Panc1 (cell line): ENCODE results near the gene CLEC2L. TPM values are rescaled to one million over a fixed set of nuclear protein-coding genes. Genes with fewer than 3 reads are reported as not detected.

Source experiments
- ATAC-seq: fragments of 200-7000 bp; cut with Tn5 transposase; 2 replicates; pipeline ENCODE4 v1.9.1; 2020; ENCODE audit warnings: mild to moderate bottlenecking, moderate library complexity
- BruUV-seq: library from RNA; stranded (reverse); fragments of 400-500 nt; replicated peaks from 2 replicates; lab custom pipeline; 2021; lab: Mats Ljungman, UMichigan
- CTCF ChIA-PET: fragments of 300-600 bp; sonication (Branson Sonifier 250); formaldehyde crosslinking; loops from one replicate; lab custom pipeline; 2022; ENCODE audit warnings: antibody characterized with exemption; lab: Charles Lee
- POLR2A ChIA-PET: fragments of 300-600 bp; sonication (Branson Sonifier 250); formaldehyde crosslinking; loops from one replicate; lab custom pipeline; 2022; ENCODE audit warnings: antibody characterized with exemption; lab: Charles Lee
- DNase-seq: peaks from one replicate; pipeline ENCODE4 v3.0.0-alpha.2; 2010; ENCODE audit warnings: low read depth, low spot score
- H3K27ac ChIP-seq: 2 replicates; pipeline ENCODE4 v1.5.1; 2011; ENCODE audit warnings: mild to moderate bottlenecking, low read length, inconsistent platforms
- H3K27me3 ChIP-seq: fragments of 200-500 bp; sonication (Bioruptor generic); 2 replicates; pipeline ENCODE4 v1.6.0; 2014; ENCODE audit warnings: low read length, inconsistent platforms; ENCODE audit not compliant: control insufficient read depth, insufficient read depth
- H3K36me3 ChIP-seq: fragments of 200-500 bp; sonication (Bioruptor generic); 2 replicates; pipeline ENCODE4 v1.5.1; 2014; ENCODE audit warnings: inconsistent platforms, mild to moderate bottlenecking, low read length, moderate library complexity; ENCODE audit not compliant: control insufficient read depth, insufficient read depth
- H3K4me1 ChIP-seq: 2 replicates; pipeline ENCODE4 v1.5.1; 2011; ENCODE audit warnings: inconsistent platforms, mild to moderate bottlenecking, low read length, moderate library complexity; ENCODE audit not compliant: control insufficient read depth, insufficient read depth
- H3K4me3 ChIP-seq, 2 experiments: 2 replicates each; pipeline ENCODE4 v1.5.1; 2011 to 2012; ENCODE audit warnings: low read depth in 2 of 2, low read length in 2 of 2, mild to moderate bottlenecking in 2 of 2, inconsistent platforms in 1 of 2, moderate library complexity in 1 of 2
- H3K9me3 ChIP-seq: fragments of 200-500 bp; sonication (Bioruptor generic); 2 replicates; pipeline ENCODE4 v1.5.1; 2014; ENCODE audit warnings: low read depth, mild to moderate bottlenecking, inconsistent platforms, low read length, moderate library complexity; ENCODE audit not compliant: control insufficient read depth, insufficient read depth
- POLR2AphosphoS5 ChIP-seq: IDR thresholded peaks from 2 replicates; pipeline ENCODE4 v1.6.1; 2012; ENCODE audit warnings: mild to moderate bottlenecking, low read depth, low read length, moderate library complexity
- SIN3A ChIP-seq: IDR thresholded peaks from 2 replicates; pipeline ENCODE4 v1.6.1; 2012; ENCODE audit warnings: low read depth, mild to moderate bottlenecking, low read length, moderate library complexity, borderline replicate concordance; ENCODE audit not compliant: insufficient read depth
- TCF7L2 ChIP-seq: IDR thresholded peaks from 2 replicates; pipeline ENCODE4 v1.6.1; 2011; ENCODE audit warnings: mild to moderate bottlenecking, low read depth, low read length, inconsistent platforms
- in situ Hi-C: cut with HindIII; loops from 2 replicates; pipeline ENCODE4 v1.10.0; 2016; ENCODE audit warnings: low sequenced_read_pairs, low pct_unique_long_range_greater_than_20kb
- intact Hi-C: fragments of 100-400 bp; cut with micrococcal nuclease; formaldehyde crosslinking; loops from one replicate; pipeline ENCODE4 v1.10.0; 2022; ENCODE audit not compliant: unreplicated experiment
- total RNA-seq: library from RNA; stranded (reverse); gene quantifications from one replicate; pipeline ENCODE4 v1.2.1, GENCODE V29; 2021; ENCODE audit not compliant: unreplicated experiment
- TF ChIP-seq, protein P1 (sequence below): fragments of 450-650 bp; IDR thresholded peaks from 2 replicates; pipeline ENCODE4 v1.5.1; 2017; ENCODE audit warnings: mild to moderate bottlenecking
- TF ChIP-seq, protein P2 (sequence below), 2 experiments: IDR thresholded peaks; 2 replicates each; pipeline ENCODE4 v1.6.1; 2011 to 2012; ENCODE audit warnings: low read depth in 2 of 2, control low read depth in 1 of 2, low read length in 1 of 2, mild to moderate bottlenecking in 1 of 2, moderate library complexity in 1 of 2; ENCODE audit not compliant: insufficient read depth in 1 of 2

The CLEC2L gene
- total RNA-seq, 1 experiment from 2014 or later, result not detected

DNA sequence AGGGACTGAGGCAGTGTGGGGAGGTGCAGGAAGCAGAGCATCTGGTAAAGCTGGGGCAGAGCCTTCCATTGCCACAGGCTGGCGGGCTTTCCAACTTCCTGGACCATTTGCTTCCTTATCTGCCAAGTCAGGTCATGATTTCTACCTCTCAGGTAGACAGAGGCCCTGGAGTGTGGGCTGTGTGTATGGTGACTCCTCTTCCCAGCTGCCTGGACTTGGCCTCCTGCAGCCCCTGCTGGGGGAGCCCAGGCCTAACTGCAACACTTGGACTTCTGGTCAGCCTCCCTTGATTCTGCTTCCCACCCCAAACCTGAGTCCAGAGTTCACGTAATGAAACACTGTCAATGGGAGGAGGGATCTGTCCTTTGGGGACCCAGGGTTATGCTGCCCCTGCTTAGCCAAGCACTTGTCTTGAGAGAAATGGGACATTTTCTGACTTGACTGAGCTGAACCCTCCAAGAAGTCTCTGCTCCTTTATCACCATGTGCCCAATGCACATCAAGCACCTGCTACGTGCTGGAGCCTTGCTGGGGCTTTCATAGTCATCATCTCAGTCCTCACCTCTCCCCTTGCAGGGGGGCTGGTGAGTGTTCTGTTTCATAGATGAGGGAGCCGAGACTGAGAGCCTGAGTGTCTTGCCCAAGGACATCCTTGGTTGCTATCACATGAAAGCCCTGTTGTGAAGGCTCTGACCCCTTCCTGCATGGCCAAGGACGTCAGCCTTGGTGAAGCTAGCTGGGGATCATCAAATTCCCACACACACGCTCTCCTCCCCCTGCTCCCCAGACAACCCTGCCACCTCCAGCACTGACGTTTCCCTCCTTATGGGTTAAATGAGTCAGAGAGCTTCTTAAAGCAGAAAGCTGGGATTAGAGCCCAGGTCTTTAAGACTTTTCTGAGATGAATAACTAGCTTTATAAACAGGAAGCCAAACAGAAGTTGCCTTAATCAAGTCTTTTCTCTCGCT lies 3.4 kb downstream of the CLEC2L start:
- no peak overlapping the region for H3K27ac ChIP-seq
- no peaks in the 10 kb centered on the region for H3K36me3 ChIP-seq
- H3K4me3 ChIP-seq, result no peak overlapping the region
- TF ChIP-seq POLR2AphosphoS5 (no peak), SIN3A (no peak), TCF7L2 (no peak)
- TF ChIP-seq, protein P1, sequence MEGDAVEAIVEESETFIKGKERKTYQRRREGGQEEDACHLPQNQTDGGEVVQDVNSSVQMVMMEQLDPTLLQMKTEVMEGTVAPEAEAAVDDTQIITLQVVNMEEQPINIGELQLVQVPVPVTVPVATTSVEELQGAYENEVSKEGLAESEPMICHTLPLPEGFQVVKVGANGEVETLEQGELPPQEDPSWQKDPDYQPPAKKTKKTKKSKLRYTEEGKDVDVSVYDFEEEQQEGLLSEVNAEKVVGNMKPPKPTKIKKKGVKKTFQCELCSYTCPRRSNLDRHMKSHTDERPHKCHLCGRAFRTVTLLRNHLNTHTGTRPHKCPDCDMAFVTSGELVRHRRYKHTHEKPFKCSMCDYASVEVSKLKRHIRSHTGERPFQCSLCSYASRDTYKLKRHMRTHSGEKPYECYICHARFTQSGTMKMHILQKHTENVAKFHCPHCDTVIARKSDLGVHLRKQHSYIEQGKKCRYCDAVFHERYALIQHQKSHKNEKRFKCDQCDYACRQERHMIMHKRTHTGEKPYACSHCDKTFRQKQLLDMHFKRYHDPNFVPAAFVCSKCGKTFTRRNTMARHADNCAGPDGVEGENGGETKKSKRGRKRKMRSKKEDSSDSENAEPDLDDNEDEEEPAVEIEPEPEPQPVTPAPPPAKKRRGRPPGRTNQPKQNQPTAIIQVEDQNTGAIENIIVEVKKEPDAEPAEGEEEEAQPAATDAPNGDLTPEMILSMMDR, result no peak
- TF ChIP-seq, protein P2, sequence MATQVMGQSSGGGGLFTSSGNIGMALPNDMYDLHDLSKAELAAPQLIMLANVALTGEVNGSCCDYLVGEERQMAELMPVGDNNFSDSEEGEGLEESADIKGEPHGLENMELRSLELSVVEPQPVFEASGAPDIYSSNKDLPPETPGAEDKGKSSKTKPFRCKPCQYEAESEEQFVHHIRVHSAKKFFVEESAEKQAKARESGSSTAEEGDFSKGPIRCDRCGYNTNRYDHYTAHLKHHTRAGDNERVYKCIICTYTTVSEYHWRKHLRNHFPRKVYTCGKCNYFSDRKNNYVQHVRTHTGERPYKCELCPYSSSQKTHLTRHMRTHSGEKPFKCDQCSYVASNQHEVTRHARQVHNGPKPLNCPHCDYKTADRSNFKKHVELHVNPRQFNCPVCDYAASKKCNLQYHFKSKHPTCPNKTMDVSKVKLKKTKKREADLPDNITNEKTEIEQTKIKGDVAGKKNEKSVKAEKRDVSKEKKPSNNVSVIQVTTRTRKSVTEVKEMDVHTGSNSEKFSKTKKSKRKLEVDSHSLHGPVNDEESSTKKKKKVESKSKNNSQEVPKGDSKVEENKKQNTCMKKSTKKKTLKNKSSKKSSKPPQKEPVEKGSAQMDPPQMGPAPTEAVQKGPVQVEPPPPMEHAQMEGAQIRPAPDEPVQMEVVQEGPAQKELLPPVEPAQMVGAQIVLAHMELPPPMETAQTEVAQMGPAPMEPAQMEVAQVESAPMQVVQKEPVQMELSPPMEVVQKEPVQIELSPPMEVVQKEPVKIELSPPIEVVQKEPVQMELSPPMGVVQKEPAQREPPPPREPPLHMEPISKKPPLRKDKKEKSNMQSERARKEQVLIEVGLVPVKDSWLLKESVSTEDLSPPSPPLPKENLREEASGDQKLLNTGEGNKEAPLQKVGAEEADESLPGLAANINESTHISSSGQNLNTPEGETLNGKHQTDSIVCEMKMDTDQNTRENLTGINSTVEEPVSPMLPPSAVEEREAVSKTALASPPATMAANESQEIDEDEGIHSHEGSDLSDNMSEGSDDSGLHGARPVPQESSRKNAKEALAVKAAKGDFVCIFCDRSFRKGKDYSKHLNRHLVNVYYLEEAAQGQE (IDR thresholded peaks at IDR 0.05; ENCODE audit: insufficient read depth in 1 of 2, low read depth in 2 of 2, low read length in 1 of 2), result no peak
- no peaks in the 10 kb centered on the region for H3K4me1 ChIP-seq
- no peaks in the 10 kb centered on the region for H3K9me3 ChIP-seq
- POLR2A ChIA-PET, result interaction anchor here (0.6 kb wide), 1 partner anchor 27 kb away, joined by 3 read pairs; no protein-coding TSS in a partner anchor
- BruUV-seq, result no TSS peak
- no peak for DNase-seq
- in situ Hi-C loops, result no loop called here
- CTCF ChIA-PET, result no interaction called here
- peaks cover 6% of the 10 kb centered on the region for H3K27me3 ChIP-seq
- no peak for ATAC-seq
- intact Hi-C loops, result no loop called here

DNA sequence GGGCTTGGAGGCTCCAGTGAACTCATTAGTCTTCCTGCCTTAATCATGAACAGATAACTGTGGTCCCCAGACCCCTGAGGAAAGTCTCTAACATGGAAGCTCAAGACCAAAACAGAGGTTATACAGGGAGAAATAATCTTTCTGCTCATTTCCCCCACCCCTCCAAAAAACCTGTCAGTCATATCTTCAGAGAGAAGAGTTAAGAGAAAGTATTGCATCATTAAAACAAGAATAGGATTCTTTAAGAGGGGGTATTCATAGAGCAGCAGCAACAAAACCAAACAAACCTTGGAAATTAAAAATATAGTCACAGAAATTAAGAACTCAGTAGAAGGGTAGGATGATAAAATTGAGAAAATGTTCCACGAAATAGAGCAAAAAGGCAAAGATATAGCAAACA lies 7.6 kb downstream of the CLEC2L start:
- ATAC-seq (no peak), DNase-seq (no peak)
- Histone ChIP-seq H3K4me3 (no peak overlapping the region), H3K4me1 (no peaks in the 10 kb centered on the region), H3K27ac (no peak overlapping the region), H3K9me3 (no peaks in the 10 kb centered on the region), H3K27me3 (peaks cover 14% of the 10 kb centered on the region), H3K36me3 (no peaks in the 10 kb centered on the region)
- no peak for TF ChIP-seq SIN3A
- TF ChIP-seq POLR2AphosphoS5, result no peak
- TF ChIP-seq, protein P2 (IDR thresholded peaks at IDR 0.05; ENCODE audit: insufficient read depth in 1 of 2, low read depth in 2 of 2, low read length in 1 of 2), result no peak
- TF ChIP-seq TCF7L2, result no peak
- TF ChIP-seq, protein P1, result no peak
- in situ Hi-C loops, result no loop called here
- POLR2A ChIA-PET, result no interaction called here
- intact Hi-C loops, result no loop called here
- BruUV-seq, result no TSS peak
- CTCF ChIA-PET, result no interaction called here
